Testis (tissue), 2 donors: ENCODE results near the gene SBF1.

Experiments used
- POLR2A ChIP-seq: fragments of 450-650 bp; IDR thresholded peaks from one replicate; pipeline ENCODE4 v1.6.1; 2017; ENCODE audit warnings: antibody characterized with exemption, mild to moderate bottlenecking, moderate library complexity
- TF ChIP-seq, protein P1 (sequence below), 3 experiments: fragments of 450-650 bp in 2 of 3; fragments of 200-600 bp in 1 of 3; sonication (generic) in 1 of 3; IDR thresholded peaks; one replicate each; pipeline ENCODE4 v1.5.1; 2016 to 2019; ENCODE audit warnings: antibody characterized with exemption in 3 of 3, mild to moderate bottlenecking in 2 of 3, moderate library complexity in 1 of 3

- TF ChIP-seq, protein P1, sequence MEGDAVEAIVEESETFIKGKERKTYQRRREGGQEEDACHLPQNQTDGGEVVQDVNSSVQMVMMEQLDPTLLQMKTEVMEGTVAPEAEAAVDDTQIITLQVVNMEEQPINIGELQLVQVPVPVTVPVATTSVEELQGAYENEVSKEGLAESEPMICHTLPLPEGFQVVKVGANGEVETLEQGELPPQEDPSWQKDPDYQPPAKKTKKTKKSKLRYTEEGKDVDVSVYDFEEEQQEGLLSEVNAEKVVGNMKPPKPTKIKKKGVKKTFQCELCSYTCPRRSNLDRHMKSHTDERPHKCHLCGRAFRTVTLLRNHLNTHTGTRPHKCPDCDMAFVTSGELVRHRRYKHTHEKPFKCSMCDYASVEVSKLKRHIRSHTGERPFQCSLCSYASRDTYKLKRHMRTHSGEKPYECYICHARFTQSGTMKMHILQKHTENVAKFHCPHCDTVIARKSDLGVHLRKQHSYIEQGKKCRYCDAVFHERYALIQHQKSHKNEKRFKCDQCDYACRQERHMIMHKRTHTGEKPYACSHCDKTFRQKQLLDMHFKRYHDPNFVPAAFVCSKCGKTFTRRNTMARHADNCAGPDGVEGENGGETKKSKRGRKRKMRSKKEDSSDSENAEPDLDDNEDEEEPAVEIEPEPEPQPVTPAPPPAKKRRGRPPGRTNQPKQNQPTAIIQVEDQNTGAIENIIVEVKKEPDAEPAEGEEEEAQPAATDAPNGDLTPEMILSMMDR (IDR thresholded peaks at IDR 0.05) = no peak
- no peak for TF ChIP-seq POLR2A
Observed at GRCh38 chr22:50513175-50513574, 38.3 kb upstream of the SBF1 start.
